Measurements from ENCODE around the gene CELF4. TPM values are rescaled to one million over a fixed set of nuclear protein-coding genes. Genes with fewer than 3 reads are reported as not detected.
A peak's percentile ranks its signal among the peaks of the same experiment; 100 is the strongest.

CELF4 gene
- 1 to 10 TPM; 7.1 to 8.8 (median 8.5) TPM for polyA plus RNA-seq (ENCODE audit: insufficient read depth in 1 of 5, insufficient read length in 5 of 5, low replicate concordance in 1 of 5)
- long read RNA-seq, donor 1, transcript CELF4-215 (2 exons, 579 nt), result major isoform, 6 of 6 reads
- long read RNA-seq, donor 1, partial matches to known transcripts, result 0 of 6 reads
- long read RNA-seq, donor 1, other reads (novel, unspliced or antisense), result 0 of 6 reads
- long read RNA-seq, donor 2, partial matches to known transcripts, result 0 of 1 reads
- long read RNA-seq, donor 2, other reads (novel, unspliced or antisense), result 0 of 1 reads
- long read RNA-seq, donor 3, transcript CELF4-215 (2 exons, 579 nt), result major isoform, 5 of 5 reads
- long read RNA-seq, donor 3, partial matches to known transcripts, result 0 of 5 reads
- long read RNA-seq, donor 3, other reads (novel, unspliced or antisense), result 0 of 5 reads
- long read RNA-seq, donor 4, partial matches to known transcripts, result 0 of 1 reads
- long read RNA-seq, donor 4, other reads (novel, unspliced or antisense), result 0 of 1 reads
- long read RNA-seq, donor 5, partial matches to known transcripts, result 0 of 2 reads
- long read RNA-seq, donor 5, other reads (novel, unspliced or antisense), result 0 of 2 reads
- long read RNA-seq, donor 6, partial matches to known transcripts, result 0 of 3 reads
- long read RNA-seq, donor 6, other reads (novel, unspliced or antisense), result 0 of 3 reads
- long read RNA-seq, donor 7, partial matches to known transcripts, result 6 of 7 reads
- long read RNA-seq, donor 7, other reads (novel, unspliced or antisense), result 0 of 7 reads
- long read RNA-seq, donor 8, partial matches to known transcripts, result 0 of 3 reads
- long read RNA-seq, donor 8, other reads (novel, unspliced or antisense), result 0 of 3 reads

- peak in 1 of 2 donors; percentile 37 for DNase-seq
Observed at GRCh38 chr18:37565101-37565976, at the start of gene CELF4. Gene CELF4, minus strand, starts transcription at chr18:37565798.

- DNase-seq, result no peak
Observed at GRCh38 chr18:37613253-37613565, 47.6 kb upstream of the CELF4 start.

GRCh38 chr18:37612524-37613252 is 47.1 kb upstream of the CELF4 start:
- no peak for DNase-seq

DNA sequence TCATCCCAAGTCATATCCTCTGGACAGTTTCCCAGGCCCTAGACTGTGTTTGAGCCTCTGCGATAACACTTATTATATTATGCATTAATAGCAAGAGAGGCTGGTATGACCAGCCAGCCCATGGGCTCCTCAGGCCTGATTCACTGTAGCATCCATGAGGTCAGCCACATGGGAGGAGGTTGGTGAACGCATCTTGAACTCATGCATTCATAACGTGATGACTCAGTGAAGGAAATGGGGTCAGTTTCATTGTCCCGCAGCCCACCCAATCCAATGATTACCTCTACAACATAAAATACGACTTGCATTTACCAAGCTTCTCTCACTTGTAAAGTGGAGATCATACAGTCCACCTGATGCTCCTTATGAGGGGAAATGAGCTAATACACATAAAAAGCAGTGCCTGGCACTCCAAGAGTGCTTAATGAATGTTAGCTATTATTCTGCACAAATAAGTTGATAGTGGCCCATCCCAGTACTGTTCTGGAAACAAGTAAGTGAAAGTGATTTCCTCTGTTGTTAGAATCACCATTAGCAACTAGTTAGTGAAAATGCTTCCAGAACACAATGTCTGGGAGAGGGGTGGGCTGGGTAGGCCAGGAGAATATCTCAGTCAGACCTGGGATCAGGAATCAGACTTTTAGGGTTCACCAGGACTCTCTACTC is 46.1 kb upstream of the CELF4 start:
- no peak for DNase-seq

DNA sequence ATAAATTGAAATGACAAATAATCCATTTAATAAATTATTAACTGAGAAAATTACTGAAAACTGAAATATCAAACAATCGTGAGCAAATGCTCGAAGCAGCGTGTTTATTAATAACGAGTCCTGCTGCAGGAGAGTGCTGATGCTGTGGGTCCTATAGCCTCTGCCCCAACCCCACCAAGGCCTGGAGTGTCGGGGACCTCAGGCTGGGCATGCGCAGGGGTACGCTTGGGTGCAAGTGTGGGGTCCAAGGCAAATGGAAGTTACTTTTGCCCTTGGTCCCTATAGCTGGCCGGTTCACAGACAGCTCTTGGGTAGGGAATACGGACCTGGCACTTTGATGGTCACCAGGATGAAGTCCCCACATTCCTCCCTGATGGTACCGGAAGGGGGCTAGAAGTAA is 43.3 kb upstream of the CELF4 start:
- DNase-seq, result no peak

DNA sequence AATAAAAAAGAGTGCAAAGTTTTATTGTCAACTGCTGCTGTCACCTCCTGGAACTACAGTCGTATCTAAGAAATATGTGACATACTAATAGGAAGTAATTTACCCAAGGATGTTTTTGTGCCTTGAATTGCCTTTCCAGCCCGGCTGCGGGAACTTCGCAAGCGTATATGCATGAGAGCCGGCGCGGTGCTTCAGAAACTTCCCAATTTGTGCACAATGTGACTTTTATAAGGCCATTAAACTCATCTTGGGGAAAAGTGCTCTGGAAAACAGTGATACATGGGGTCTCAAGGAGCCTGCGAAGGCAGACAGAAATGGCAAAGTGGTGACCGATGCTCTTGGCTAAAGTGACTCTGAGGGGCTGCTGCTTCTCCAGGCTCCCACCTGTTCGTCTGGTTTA is 41.7 kb upstream of the CELF4 start:
- no peak for DNase-seq

GRCh38 chr18:37604032-37604431 is 38.4 kb upstream of the CELF4 start:
- DNase-seq, result no peak

GRCh38 chr18:37598966-37599896 is 33.6 kb upstream of the CELF4 start:
- no peak for DNase-seq

DNA sequence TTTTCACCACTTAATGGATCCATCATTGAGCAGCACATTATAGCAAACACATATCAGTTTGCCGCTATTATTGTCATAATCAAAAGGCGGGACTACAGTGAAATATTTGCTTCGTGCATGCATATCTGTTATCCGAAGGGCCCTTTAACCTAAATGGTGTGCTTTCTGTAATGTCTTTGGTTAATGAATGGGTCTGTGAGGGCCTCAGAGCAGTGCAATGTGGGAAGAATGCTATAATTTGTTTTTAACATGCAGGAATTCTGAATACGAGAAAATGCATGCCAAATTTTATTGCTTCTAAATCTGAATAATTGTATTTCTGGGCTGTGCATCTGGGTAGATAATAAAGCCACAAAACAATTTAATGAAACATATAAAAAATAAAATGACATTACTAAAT is 32.8 kb upstream of the CELF4 start:
- no peak for DNase-seq

DNA sequence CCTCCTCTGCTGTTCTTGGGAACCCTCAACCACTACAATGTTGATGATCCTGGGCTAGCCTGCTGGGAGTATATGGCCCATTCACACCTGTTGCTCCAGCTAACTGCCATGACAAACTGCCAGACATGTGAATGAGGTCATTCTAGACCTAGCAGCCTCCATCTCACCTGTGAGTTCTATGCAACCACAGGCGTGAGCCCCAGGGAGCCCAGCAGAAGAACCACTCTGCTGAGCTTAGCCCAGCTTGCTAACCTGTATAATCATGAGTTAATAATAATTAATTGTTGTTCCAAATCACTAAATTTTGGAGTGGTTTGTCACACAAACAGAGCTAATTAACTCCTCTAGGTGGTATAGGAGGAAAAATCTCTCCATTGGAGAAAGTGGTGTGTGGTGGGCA is 24.7 kb upstream of the CELF4 start:
- no peak for DNase-seq

DNA sequence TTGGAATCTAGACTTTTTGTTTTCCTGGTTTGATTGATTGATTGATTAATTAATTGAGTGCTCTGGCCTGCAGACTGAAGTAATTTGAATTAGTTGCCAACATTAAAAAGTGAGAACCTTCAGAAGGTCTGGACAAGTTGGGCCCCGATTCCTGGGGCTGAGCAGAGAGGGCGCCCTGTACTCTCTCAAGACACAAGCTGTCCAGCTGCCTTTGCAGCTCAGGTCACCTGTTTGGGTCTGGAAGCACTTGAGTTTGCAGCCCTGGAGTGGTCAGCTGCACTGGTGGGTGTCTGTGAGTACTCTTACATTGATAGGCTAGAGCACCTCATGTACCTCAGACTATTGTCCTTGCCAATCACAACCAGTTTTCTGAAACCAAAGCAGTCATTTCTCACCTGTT is 22.7 kb upstream of the CELF4 start:
- no peak for DNase-seq

DNA sequence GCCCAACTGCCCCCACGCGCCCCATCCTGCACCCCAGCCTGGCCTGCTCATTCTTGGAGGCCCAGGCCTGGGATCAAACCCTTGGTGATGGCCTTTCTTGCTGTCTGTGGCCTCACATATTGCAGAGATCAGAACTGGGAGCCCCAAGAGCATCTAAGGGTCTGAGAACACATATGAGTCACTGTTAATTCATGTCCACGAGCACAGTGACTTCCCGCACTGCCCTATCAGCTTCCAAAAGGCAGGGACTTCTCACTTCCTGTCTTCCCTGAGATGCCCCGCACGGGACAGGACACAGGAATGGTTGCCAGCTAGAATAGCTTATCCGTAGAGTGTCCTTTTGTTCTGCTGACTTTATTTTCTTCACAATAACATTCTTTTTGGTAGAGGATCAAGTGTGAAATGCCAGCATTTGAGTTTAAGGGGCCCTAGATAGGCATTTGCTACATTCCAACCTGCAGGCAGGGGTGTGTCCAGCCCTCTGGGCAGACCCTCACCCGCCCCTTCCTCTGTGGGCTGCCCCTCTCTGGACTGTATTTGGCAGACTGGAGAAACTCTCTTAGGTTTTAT is 21.1 kb upstream of the CELF4 start:
- DNase-seq, result no peak

DNA sequence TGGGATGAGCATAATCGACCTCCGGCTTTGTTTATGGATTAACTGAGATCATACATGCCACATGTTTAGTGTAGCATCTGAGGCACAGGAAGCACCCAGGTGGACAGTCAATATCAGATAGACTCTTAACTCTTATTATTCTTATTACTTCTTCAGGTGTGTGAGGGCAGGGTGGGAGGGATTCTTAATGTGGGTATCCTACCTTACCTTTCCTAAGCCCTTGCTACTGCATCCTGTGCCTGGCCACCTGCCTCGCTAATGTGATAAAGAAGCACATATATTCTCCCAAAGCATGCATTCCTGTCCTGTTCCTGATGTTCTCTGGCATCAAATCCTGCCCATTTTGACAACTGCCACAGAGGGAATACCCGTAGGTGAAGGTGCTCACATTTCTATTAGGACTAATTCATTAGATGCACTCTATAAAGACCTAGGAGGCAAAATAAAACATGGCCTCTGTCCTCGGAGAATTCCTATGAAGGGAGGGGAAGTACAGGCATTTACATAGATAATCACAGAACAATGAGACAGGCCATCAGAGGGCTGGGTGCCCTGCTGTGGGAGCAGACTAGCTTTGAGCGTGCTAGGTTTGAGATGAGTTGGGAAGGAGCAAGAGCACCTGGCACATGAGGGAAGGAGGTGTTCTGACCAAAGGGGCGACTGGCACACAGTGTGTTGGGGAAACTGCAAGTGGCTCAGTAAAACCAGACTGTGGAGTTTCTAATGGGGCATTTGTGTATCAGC is 19.5 kb upstream of the CELF4 start:
- DNase-seq, result no peak

DNA sequence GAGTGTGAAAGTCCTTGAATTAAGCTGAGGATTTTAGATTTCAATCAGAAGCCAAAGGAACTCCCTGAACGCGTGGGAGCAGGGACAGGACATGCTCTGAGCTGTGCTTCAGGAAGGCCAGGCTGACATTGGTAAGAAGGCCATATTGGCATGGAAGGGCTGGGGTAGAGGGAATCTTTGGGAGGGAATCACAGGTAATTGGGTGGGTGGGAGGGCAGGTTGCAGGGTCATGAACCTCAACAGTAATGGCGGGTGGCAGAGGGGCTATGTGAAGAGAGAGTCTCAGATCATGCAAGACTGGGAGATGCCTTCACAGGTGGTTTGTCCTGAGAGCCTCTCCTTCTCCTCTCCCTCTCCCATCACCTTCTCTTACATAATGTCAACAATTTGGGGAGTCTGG is 18.6 kb upstream of the CELF4 start:
- DNase-seq, result no peak

DNA sequence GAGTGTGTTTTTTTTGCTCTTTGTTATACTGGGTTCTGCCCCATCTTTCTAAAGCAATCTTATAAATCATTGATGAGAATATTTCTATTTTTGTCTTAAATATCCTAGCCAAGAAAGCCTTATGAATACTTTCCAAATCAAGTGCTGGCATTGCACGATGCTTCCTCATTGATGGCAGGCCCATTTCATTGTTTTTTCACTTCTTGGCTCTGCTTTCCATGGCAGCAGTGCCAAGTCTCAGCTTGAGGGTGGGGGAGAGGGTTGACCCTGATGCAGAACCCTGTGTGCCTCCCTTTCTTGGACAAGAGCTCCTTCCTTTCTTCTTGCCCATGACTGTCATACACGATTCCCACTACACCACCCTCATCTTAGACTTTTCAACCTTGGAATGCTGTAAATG is 16.7 kb upstream of the CELF4 start:
- DNase-seq, result no peak

GRCh38 chr18:37578886-37579513 is 13.4 kb upstream of the CELF4 start:
- peak in 1 of 2 donors; percentile 34 for DNase-seq

DNA sequence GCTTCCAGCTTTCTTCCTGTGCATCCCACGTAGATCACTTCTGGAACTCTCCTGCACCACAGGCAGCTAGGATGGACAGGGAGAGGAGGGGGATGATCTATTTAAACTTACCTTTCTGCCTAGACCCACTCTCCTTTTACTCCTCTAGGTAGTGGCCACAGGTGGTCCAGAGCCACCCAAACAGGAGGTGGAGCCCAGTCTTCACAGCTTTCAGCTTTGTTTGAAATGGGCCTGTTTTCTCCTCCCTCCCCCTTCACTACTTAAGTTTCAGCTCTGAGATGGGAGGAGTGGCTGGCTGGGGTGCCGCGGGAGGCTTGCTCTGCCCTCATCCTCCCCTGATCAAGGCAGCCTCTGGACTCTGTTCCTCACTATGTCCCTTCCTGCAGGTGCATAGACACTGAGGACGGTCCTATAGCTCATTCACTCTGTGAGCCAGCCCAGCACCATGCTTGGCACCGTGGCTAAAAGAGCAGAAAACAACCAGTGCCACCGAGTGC is 12.6 kb upstream of the CELF4 start:
- DNase-seq, result no peak

GRCh38 chr18:37577051-37577611 is 11.5 kb upstream of the CELF4 start:
- peak in 1 of 2 donors; percentile 33 for DNase-seq
